Peyer's patch (tissue), 4 donors: Measurements from ENCODE around the gene SNX20.

Source experiments
- POLR2A ChIP-seq, 2 donors: fragments of 450-650 bp; IDR thresholded peaks; one replicate each; pipeline ENCODE4 v1.5.1; 2017; ENCODE audit warnings: antibody characterized with exemption in 2 of 2, mild to moderate bottlenecking in 2 of 2, moderate library complexity in 2 of 2
- TF ChIP-seq, protein P1 (sequence below), 6 experiments: fragments of 450-650 bp in 4 of 6; fragments of 200-600 bp in 2 of 6; sonication (generic) in 1 of 6; IDR thresholded peaks; one replicate each; pipeline ENCODE4 v1.5.1; 2017 to 2019; ENCODE audit warnings: antibody characterized with exemption in 6 of 6, mild to moderate bottlenecking in 3 of 6, moderate library complexity in 1 of 6

DNA sequence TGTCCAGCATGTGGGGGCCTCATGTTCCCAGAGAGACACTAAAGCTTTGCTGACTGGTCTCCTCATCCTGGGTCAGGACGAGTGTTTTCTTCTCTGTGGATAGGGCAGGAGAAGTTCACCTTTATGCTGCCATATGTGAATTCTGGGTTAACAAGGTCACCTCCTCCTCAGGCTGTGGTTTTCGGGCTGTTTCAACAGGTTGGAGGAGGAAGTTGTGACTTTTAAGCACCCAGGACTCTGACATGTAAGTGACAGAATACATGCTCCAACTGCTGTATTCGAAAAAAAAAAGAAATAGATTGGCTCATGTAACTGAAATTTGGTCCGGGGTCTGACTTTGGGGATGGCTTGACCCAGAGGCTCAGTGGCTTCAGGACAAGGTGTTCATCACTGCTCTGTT is 54.2 kb downstream of the SNX20 start:
- TF ChIP-seq, protein P1, sequence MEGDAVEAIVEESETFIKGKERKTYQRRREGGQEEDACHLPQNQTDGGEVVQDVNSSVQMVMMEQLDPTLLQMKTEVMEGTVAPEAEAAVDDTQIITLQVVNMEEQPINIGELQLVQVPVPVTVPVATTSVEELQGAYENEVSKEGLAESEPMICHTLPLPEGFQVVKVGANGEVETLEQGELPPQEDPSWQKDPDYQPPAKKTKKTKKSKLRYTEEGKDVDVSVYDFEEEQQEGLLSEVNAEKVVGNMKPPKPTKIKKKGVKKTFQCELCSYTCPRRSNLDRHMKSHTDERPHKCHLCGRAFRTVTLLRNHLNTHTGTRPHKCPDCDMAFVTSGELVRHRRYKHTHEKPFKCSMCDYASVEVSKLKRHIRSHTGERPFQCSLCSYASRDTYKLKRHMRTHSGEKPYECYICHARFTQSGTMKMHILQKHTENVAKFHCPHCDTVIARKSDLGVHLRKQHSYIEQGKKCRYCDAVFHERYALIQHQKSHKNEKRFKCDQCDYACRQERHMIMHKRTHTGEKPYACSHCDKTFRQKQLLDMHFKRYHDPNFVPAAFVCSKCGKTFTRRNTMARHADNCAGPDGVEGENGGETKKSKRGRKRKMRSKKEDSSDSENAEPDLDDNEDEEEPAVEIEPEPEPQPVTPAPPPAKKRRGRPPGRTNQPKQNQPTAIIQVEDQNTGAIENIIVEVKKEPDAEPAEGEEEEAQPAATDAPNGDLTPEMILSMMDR (IDR thresholded peaks at IDR 0.05) = no peak
- no peak for TF ChIP-seq POLR2A (IDR thresholded peaks at IDR 0.05)
